Nephron progenitor cell (in vitro differentiated cells): Measurements from ENCODE around the gene ULK4.

Experiments used
- DNase-seq: peaks from one replicate; pipeline ENCODE4 v3.0.0; 2021
- H3K27ac Mint-ChIP-seq: 2 replicates; pipeline ENCODE4 v1.8.0; 2021; ENCODE audit warnings: mild to moderate bottlenecking, moderate library complexity, mixed read lengths
- H3K27me3 Mint-ChIP-seq: 2 replicates; pipeline ENCODE4 v1.8.0; 2021; ENCODE audit warnings: mild to moderate bottlenecking, low read depth, mixed read lengths; ENCODE audit not compliant: poor library complexity
- H3K36me3 Mint-ChIP-seq: 2 replicates; pipeline ENCODE4 v1.8.0; 2021; ENCODE audit warnings: low read depth, mixed read lengths
- H3K4me1 Mint-ChIP-seq: 2 replicates; pipeline ENCODE4 v1.8.0; 2021; ENCODE audit warnings: mixed read lengths
- H3K4me3 Mint-ChIP-seq: 2 replicates; pipeline ENCODE4 v1.8.0; 2021; ENCODE audit warnings: mild to moderate bottlenecking, moderate library complexity, mixed read lengths
- H3K9me3 Mint-ChIP-seq: 2 replicates; pipeline ENCODE4 v1.8.0; 2021; ENCODE audit warnings: mild to moderate bottlenecking, moderate library complexity, mixed read lengths
- TF ChIP-seq, protein P1 (sequence below): fragments of 200-600 bp; sonication (generic); IDR thresholded peaks from 2 replicates; pipeline ENCODE4 v1.5.0; 2021; ENCODE audit warnings: antibody characterized with exemption

Gene ULK4

DNA sequence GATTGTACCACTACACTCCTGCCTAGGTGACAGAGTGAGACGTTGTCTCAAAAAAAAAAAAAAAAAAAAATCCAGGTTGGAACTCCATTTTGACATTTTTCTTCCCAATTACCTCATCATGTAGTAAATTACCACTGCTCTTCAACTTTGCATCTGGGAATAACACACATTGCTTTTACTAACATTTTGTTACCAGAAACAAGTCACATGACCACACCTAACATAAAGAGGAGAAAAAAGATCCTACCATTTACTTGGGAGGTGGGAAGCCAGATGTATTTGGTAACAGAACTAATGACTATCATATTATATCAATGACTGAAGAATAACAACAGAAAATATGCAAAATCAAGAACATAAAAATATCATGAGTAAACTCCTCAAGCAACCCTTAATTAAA, 49.6 kb downstream of the ULK4 start:
- Mint-ChIP-seq H3K9me3 (no peaks in the 10 kb centered on the region), H3K27ac (no peak overlapping the region), H3K36me3 (peaks cover 25% of the 10 kb centered on the region), H3K4me1 (no peaks in the 10 kb centered on the region), H3K27me3 (no peaks in the 10 kb centered on the region), H3K4me3 (no peak overlapping the region)
- DNase-seq = no peak
- TF ChIP-seq, protein P1, sequence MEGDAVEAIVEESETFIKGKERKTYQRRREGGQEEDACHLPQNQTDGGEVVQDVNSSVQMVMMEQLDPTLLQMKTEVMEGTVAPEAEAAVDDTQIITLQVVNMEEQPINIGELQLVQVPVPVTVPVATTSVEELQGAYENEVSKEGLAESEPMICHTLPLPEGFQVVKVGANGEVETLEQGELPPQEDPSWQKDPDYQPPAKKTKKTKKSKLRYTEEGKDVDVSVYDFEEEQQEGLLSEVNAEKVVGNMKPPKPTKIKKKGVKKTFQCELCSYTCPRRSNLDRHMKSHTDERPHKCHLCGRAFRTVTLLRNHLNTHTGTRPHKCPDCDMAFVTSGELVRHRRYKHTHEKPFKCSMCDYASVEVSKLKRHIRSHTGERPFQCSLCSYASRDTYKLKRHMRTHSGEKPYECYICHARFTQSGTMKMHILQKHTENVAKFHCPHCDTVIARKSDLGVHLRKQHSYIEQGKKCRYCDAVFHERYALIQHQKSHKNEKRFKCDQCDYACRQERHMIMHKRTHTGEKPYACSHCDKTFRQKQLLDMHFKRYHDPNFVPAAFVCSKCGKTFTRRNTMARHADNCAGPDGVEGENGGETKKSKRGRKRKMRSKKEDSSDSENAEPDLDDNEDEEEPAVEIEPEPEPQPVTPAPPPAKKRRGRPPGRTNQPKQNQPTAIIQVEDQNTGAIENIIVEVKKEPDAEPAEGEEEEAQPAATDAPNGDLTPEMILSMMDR = no peak

DNA sequence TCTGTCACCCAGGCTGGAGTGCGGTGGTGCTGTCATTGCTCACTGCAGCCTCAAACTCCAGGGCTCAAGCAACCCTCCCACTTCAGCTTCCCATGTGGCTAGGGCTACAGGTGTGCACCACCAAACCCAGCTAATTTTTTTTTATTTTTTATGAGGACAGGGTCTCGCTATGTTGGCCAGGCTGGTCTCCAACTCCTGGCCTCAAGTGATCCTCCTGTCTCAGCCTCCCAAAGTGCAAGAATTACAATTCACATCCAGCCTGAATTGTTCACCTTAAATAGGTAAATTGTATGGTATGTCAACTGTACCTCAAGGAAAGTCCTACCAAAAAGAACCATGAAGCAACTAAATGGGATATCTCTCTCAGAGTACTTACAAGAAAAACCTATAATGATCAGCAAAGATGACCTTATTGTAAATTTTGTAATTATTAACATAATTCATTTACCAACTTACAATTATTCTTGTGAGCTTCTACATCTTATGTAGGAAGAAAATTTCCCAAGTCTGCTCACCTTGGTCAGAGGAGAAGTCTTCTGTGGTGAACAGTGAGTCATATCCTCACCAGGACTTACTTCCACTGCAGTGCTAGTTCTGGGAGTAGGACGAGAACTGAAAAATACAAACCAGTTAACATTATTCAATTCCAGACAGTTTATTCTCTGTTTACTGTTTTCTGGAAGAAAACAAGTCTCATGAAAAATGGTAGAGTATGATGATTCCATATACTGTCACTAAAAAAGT, 54.4 kb downstream of the ULK4 start:
- no peak overlapping the region for H3K27ac Mint-ChIP-seq
- H3K27me3 Mint-ChIP-seq = no peaks in the 10 kb centered on the region
- no peak overlapping the region for H3K4me3 Mint-ChIP-seq
- peaks cover 30% of the 10 kb centered on the region for H3K36me3 Mint-ChIP-seq
- TF ChIP-seq, protein P1 = no peak
- DNase-seq = no peak
- no peaks in the 10 kb centered on the region for H3K4me1 Mint-ChIP-seq
- H3K9me3 Mint-ChIP-seq = no peaks in the 10 kb centered on the region

DNA sequence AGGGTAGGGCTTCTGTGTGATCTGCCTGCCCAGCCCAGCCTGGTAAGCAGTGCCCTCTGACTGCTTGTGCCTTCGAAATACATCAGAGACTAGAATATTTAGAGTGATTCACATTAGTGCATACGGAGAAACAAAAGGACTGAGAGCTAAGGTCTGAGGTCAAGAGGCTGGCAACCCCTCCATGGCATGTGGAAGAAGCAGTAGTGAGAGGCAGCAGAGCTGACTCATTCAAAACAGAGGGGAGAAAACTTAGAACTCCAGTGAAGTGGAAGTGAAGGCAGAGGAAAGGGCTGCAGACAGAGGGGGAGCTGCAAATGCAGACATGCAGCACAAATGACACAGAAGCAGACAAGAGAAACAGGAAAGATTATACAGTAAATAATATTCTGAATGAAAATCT, 61.6 kb downstream of the ULK4 start:
- no peak overlapping the region for H3K4me3 Mint-ChIP-seq
- peaks cover 8% of the 10 kb centered on the region for H3K4me1 Mint-ChIP-seq
- H3K27me3 Mint-ChIP-seq = peaks cover 3% of the 10 kb centered on the region
- peak overlapping the region; percentile 62 for H3K27ac Mint-ChIP-seq
- DNase-seq = no peak
- H3K9me3 Mint-ChIP-seq = no peaks in the 10 kb centered on the region
- TF ChIP-seq, protein P1 = no peak
- no peaks in the 10 kb centered on the region for H3K36me3 Mint-ChIP-seq

DNA sequence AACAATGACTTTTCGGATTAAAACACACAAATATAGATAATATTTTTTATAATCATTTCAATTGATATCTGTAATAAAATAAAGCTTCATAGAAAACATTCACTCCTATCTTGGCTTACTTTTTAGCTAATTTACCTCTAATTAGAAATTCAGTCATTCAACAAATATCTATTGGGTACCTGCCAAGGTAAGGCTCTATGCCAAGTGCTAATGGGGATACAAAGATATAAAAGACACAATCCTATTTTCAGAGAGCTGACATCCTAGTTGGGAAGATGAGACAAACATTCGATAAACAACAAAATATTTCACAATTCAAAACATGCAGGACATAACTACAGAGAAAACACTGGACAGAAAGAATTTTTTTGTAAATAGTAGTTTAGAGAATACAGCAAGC, 63.3 kb downstream of the ULK4 start:
- Mint-ChIP-seq H3K27me3 (peaks cover 3% of the 10 kb centered on the region), H3K4me3 (no peak overlapping the region), H3K36me3 (no peaks in the 10 kb centered on the region), H3K4me1 (peaks cover 8% of the 10 kb centered on the region), H3K27ac (no peak overlapping the region), H3K9me3 (peaks cover 3% of the 10 kb centered on the region)
- no peak for DNase-seq
- TF ChIP-seq, protein P1 = no peak

DNA sequence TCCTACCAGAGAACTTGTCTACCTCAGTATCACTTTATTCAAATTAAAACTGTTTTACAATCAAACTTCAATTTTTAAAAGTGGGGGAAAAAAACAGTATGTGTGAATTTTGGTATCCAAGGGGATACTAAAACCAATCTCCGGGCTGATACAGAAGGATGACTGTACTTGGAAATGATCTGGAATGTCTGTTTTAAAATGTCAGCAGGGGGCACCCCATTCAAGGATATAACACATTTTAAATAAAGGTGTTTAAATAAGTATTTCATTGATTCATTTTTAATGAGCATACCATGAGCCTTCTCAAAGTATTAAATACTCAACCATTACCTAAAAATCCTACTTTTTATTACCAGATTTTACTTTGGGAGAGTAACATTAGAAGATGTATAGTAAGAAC, 67.9 kb downstream of the ULK4 start:
- no peak overlapping the region for H3K27ac Mint-ChIP-seq
- TF ChIP-seq, protein P1 = peak; percentile 35
- H3K4me3 Mint-ChIP-seq = no peak overlapping the region
- H3K9me3 Mint-ChIP-seq = peaks cover 31% of the 10 kb centered on the region
- no peaks in the 10 kb centered on the region for H3K4me1 Mint-ChIP-seq
- H3K27me3 Mint-ChIP-seq = peaks cover 25% of the 10 kb centered on the region
- H3K36me3 Mint-ChIP-seq = peaks cover 26% of the 10 kb centered on the region
- DNase-seq = no peak

DNA sequence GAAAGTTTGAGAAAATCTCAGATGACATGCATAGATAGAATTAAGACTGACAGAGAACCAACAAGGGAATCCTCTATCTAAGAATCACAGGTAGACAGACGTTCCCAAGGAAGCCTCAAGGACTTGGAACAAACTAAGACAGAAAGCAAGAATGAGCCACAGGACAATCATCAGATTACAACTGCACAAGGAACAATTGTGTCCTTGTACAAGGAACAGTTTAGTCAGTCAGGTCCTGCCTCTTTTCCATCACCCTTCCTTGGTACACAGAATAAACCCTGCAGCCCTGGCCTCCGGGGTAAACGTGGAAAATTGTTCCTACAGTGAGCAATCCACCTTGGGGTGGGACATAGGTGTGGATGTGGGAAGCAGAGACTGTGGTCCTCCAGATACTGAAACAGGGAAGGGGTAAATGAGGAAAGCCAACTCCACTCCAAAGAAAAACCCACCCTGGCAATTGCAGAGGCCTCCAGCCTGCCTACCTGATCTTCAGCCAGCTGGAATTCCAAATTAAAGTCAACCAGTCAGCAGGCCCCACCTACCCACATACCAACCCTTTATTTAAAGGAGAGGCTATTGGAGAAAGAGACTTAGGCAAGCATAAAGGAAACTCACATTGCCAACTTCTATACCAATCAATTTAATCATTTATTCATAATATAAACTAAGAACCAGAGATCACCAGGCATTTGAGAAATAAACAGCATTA, 73.4 kb downstream of the ULK4 start:
- Mint-ChIP-seq H3K27ac (no peak overlapping the region), H3K4me1 (peaks cover 5% of the 10 kb centered on the region), H3K27me3 (peaks cover 23% of the 10 kb centered on the region), H3K36me3 (peaks cover 26% of the 10 kb centered on the region), H3K9me3 (peaks cover 27% of the 10 kb centered on the region), H3K4me3 (no peak overlapping the region)
- no peak for DNase-seq
- TF ChIP-seq, protein P1 = no peak
